Bronchial epithelial cell (primary cell): ENCODE results near the gene SMTN. TPM values are rescaled to one million over a fixed set of nuclear protein-coding genes. Genes with fewer than 3 reads are reported as not detected.

Experiments
- DNase-seq: peaks from one replicate; pipeline ENCODE4 v3.0.0-alpha.2; 2010; ENCODE audit warnings: low read depth
- FAIRE-seq: peaks from 2 replicates; lab custom pipeline; 2011; peaks lifted over from hg19 to GRCh38; lab: Jason Lieb, UNC
- H3K27me3 ChIP-seq: 2 replicates; pipeline ENCODE4 v1.5.1; 2011; ENCODE audit warnings: low read length; ENCODE audit not compliant: control insufficient read depth, insufficient read depth
- H3K36me3 ChIP-seq: 2 replicates; pipeline ENCODE4 v1.5.1; 2011; ENCODE audit warnings: low read length; ENCODE audit not compliant: control insufficient read depth, insufficient read depth
- H3K4me3 ChIP-seq: 2 replicates; pipeline ENCODE4 v1.5.1; 2011; ENCODE audit warnings: mild to moderate bottlenecking, low read depth, low read length, control low read depth
- CTCF ChIP-seq: IDR thresholded peaks from 2 replicates; pipeline ENCODE4 v1.5.1; 2011; ENCODE audit warnings: mild to moderate bottlenecking, moderate library complexity, low read length, control low read depth, inconsistent platforms; ENCODE audit not compliant: insufficient read depth, severe bottlenecking
- total RNA-seq: library from RNA; depleted of rRNA; stranded (reverse); fragments of >200 nt; gene quantifications from 2 replicates; pipeline ENCODE4 v1.2.1, GENCODE V29; 2014

SMTN gene
- total RNA-seq, 1 donor from 2014 or later: 38.7 TPM

- Histone ChIP-seq H3K36me3 (no peaks in the 10 kb centered on the region), H3K27me3 (no peaks in the 10 kb centered on the region), H3K4me3 (no peak overlapping the region)
- no peak for DNase-seq
- no peak for TF ChIP-seq CTCF
- no peak for FAIRE-seq
Observed at GRCh38 chr22:31079095-31079642, 1.9 kb upstream of the SMTN start.

GRCh38 chr22:31080164-31080847, 812 bp upstream of the SMTN start:
- H3K36me3 ChIP-seq: no peaks in the 10 kb centered on the region
- no peaks in the 10 kb centered on the region for H3K27me3 ChIP-seq
- DNase-seq: no peak
- TF ChIP-seq CTCF: no peak
- peak overlapping the region; percentile 64 for H3K4me3 ChIP-seq
- no peak for FAIRE-seq

- Histone ChIP-seq H3K27me3 (no peaks in the 10 kb centered on the region), H3K4me3 (peak overlapping the region; percentile 64), H3K36me3 (peaks cover under 1% of the 10 kb centered on the region)
- FAIRE-seq: no peak
- no peak for TF ChIP-seq CTCF
- peak; percentile 90 for DNase-seq
Observed at GRCh38 chr22:31081963-31082605, 966 bp downstream of the SMTN start.

- DNase-seq (peak; percentile 65), FAIRE-seq (no peak)
- Histone ChIP-seq H3K4me3 (peak overlapping the region; percentile 64), H3K27me3 (no peaks in the 10 kb centered on the region), H3K36me3 (peaks cover 7% of the 10 kb centered on the region)
- peak; percentile 78 for TF ChIP-seq CTCF
Observed at GRCh38 chr22:31082606-31083376, 1.7 kb downstream of the SMTN start.

- no peak for TF ChIP-seq CTCF
- no peaks in the 10 kb centered on the region for H3K27me3 ChIP-seq
- FAIRE-seq (no peak), DNase-seq (no peak)
- H3K4me3 ChIP-seq: no peak overlapping the region
- H3K36me3 ChIP-seq: peaks cover 12% of the 10 kb centered on the region
Observed at GRCh38 chr22:31083377-31083768, 2.3 kb downstream of the SMTN start.
